Ramos (cell line): ENCODE data around the gene PLK5.

Experiments
- in situ Hi-C: fragments of 300-500 bp; cut with MboI; formaldehyde crosslinking; loops from one replicate; pipeline ENCODE4 v1.14.3; 2022; ENCODE audit warnings: low sequenced_read_pairs; ENCODE audit not compliant: unreplicated experiment

Gene PLK5

DNA sequence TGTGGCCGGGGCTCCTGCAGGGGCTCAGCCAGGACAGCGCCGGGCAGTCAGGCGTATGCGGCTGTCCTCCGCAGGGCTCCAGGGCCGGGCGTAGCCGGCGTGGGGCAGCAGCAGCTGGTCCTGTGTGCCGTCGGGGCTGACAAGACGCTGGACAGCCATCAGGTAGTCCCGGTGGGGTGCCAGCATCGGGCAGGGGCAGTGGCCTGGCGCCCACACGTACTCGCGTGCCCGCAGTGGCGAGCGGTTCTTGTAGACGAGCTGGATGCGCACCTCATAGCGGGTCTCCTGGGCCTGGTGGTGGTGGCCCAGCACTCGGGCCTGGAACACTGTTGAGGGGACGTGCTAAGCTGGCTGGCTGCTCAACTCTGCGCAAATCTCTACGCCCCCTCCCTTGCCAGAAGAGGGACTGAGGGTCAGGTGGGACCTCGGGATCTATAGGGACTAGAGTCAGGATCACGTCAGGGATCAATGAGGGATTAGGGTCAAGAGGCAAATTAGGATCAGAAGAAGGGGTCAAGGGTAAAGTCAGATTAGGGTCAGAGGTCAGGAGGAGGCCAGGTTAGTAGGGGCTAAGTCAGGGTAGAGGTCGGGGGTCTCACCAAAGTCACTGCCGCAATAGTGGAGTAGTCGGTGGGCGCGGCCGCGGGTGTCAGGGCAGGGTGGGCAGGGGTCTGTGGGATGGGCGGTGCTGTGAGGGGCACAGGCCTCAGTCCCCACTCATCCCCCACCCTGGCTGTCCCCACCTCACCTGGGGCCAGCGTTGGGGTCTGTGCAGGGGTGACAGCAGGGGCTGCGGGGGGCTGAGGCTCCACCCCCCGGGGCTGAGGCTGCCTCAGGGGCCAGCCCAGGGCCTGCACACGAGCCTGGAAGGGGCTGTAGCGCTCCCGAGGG is 17.6 kb upstream of the PLK5 start:
- in situ Hi-C loops, result no loop called here

DNA sequence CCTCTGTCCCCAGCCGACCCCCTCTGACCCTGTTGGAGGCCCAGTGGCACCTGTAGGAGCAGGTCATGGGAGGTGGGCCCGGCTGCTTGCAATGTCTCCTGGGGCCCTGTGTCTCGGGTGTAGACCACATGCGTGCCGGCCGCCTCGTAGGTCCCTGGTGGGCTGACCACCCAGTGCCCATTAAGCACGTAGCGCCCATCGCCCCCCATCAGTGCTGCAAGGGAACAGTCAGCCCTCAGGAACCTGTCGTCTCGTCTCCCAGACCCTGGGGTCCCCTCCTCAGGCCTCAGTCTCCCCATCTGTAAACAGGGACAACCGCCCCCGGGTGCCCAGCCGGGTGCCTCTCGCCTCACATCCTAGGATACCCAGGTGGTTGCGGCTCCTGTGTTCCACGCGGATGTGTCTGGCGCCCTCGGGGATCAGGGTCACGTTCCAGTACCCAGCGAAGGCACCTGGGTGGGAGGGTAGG is 16.7 kb upstream of the PLK5 start:
- in situ Hi-C loops, result no loop called here

DNA sequence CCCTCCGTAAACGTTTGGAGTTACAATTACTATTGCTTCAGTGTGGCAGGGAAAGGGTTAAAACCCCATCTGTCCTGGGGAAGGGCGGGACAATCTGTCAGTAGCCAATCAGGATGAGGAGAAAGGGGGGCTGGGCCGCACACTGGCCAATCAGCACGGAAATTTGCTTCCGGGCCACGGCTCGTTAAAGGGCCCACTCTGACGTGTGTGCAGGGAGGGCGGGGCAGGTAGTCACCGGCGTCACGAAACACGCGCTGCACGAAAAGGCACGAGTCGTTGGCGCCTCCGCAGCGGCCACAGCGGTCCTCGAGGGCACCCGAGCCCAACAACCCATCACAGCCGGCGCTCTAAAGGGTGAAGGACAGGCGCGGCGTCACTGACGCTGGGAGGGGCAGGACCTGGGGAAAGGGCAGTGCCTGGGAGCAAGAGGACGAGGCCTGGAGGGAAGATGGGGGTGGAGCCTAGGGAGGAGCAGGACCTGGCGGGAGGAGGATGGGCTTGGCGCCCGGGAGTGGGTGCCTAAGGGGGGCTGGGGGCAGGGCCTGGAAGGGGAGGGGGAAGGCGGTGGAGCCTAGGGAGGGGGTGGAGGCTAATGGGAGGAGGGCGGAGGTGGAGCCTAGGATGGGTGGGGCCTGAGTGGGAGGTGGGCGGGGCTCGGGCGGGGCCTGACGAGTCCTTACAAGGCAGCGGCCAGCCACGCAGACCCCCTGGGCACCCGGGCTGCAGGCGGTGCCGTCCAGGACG is 15.9 kb upstream of the PLK5 start:
- in situ Hi-C loops, result no loop called here

DNA sequence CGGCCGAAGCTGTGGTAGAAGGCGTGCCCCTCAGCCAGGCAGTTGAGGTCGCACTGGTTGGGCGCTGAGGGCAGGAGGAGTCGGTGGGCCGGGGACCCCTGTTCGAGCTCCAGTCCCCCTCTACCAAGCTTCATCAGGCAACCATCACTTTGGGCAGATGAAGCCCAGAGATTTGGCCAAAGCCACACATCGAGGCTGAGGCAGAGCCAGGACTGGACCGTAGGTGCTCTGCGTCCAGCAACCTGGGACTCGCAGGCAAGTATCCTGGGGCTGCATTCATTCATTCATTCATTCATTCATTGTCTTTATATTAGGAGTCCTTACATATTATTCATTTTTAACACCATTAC is 15.4 kb upstream of the PLK5 start:
- in situ Hi-C loops, result no loop called here

DNA sequence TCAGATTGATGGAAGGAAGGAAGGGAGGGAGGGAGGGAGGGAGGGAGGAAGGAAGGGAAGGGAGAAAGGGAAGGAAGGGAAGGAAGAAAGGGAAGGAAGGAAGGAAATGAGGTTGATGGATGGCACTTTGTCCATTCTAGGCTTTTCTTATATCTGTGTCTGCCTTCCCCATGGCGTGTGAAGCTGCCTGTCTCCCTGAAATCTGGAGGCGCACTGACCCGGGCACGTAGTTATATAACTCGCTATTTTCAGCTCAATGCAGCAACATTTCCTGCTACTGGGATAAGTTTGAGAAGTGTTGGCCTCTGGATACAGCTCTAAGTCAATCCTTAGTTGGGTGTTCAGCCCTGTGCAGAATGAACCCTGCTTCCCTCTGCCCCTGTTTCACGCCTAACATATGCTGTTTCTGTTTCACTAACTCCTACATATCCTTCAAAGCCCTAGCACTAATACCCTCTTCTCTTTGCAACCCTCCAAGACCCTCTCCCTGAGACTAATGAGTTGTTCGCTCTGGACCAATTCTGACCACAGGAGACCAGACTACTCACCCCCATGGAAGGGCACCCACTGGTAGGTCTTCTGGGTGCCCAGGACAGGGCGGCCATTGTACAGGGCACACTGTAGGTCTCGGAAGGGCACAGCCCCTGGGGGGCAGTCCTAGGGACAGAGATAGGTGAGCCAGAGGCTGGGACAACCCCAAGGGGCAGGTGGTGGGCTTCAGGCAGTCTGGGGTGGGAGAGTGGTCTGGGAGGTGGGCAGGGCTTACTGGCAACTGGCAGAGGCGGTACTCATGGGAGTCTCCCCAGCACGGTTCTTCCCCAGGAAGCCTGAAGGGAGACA is 14.1 kb upstream of the PLK5 start:
- in situ Hi-C loops, result no loop called here

DNA sequence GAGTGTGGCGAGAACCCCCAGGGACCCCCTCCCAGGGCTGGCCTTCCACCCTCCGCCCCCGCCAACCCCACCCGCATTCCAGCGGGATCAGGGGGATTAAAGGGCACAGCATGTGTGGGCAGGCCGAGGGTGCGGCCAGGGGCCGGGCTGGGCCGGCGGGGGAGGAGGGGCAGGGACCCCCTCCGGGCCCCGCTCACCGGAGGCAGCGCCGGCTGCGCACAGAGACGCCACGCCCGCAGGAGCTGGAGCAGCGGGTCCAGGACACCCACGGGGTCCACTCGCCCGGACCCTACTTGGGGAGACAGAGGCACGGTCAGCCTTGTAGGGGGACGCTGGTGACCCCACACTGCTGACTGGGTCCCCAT is 13.5 kb upstream of the PLK5 start:
- in situ Hi-C loops, result no loop called here

DNA sequence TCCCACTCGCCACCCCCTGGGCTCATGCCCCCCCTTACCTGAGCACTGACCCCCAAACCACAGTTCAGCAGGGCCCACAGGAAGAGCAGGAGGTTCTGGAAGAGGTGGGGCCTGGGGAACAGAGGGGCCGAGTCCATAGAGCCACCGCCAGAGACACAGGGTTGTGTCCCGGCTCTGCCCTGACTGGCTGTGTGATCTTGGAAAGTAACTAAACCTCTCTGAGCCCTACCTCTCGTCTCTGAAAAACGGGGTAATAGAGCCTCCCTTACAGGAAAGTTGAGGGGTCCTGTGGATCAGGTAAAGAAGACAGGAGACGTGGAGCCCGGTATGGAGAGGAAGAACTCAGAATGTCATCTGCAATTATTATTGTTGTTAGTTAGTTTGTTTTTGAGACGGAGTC is 13.1 kb upstream of the PLK5 start:
- in situ Hi-C loops, result no loop called here

DNA sequence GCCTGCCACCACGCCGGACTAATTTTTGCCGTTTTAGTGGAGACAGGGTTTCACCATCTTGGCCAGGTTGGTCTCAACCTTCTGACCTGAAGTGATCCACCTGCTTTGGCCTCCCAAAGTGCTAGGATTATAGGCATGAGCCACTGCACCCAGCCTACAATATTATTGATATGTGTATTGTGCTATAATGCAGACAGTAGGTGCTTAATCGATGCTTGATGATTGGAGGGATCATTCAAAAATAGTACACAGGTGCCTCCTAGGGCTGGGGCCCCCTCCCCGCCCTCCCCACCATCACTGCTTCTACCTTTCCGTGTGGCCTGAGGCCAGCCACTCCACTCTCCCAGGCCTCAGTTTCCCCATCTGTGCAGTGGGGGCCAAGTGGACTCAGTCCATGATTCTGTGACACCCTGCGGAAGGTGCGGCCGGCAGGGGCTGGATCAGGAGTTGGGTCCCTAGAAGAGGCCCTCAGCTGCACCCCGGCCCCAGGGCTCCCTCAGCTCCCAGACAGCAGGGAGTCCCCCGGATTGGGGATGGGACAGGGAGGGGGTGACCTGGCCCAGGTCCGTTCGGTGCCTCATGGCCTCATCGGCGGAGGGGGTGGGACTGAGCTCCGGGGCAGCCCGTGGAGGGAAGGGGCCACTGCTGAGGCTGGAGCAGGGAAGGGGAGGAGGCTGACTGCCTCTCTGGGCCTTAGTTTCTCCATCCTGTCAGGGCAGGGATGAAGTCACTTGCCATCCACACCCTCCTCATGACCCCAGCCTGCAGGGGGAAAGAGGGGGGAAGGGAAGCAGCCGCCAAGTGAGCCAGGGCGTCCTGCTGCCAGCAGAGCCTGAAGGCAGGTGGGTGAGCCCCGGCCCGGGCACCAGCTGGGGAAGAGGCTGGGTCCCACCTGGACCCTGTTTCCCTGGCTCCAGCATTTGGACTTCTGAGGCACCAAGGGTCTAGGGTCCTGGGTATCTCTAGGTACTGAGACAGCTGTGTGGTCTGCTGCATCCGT is 12.3 kb upstream of the PLK5 start:
- in situ Hi-C loops, result no loop called here

DNA sequence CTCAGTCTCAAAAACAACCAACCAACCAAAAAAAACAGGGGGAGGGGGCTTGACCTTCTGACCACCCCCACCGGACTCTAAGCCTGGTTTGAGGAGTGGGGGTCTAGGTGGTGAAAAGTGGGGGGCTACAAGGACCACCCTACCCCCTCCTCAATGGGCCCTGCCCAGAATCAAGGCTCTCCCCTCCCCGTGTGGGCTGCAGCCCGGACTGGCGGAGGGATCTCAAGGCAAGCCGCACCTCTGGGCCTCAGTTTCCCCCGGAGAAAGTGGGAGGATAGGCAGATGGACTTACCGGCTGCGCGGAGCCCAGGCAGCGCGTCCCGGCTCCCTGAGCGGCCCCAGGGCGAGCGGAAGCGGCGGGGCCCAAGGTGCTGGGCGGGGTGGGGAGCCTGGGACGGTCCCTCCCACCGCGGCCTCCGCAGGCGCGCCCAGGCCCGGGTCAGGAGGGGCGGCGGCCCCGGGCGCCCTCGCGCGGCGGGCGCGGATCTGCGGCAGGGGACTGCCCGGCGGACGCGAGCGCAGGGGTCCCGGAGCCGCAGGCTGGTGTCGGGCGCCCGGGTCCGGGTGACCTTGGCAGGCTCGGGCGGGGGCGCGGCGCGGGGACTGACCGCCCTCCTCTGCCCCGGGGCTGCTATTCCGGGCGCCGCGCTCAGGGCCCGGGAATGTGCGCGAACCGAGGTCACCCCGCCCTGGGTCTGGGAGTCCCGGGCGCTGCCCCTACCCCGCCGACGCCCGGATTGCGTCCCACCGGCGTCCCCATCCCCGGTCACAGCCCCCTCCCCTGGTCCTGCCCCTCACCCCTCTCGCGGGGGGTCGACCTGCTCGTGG is 11.0 kb upstream of the PLK5 start, which contains the start of gene ADAMTSL5:
Gene ADAMTSL5, minus strand, starts transcription at position 349 of the 828 bp plus-strand sequence. CDS start 2,076 bp downstream, outside the sequence.
- in situ Hi-C loops, result no loop called here

DNA sequence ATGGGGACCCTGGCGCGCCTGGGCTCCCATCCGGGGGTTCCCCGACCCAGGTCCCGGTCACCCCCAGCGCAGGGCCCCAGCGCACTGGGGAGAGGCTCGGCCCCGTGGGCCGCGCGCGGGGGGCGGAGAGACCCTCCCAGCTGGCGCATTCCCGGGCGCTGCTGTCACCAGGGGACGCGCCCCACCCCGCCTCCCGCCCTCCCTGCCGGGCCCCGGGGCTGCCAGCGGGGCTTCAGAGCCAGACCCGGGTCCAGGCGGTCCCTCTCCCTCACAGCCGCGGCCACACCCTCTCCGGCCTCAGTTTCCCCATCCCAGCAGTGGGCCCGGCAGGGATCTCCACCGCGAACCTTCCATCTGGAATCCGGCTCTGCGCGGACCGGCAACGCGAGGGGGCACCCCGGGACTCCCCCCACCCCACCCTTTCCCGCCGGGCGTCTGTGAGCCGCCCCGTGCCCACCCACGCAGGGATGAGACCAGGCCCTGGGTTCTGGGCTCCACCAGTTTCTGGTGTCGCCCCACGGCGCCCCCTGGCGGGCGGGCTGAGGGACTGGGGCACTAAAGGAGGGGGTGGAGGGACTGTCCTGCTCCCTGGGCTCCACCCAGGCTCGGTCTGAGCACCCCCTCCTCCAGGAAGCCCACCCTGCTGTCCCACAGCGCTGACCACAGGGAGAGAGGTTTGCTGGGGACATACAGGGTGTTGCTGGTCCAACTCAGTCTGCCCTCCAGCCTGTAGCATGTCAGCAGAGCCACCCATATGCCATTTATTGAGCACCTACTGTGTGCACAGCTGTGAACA is 10.2 kb upstream of the PLK5 start:
- in situ Hi-C loops, result no loop called here

DNA sequence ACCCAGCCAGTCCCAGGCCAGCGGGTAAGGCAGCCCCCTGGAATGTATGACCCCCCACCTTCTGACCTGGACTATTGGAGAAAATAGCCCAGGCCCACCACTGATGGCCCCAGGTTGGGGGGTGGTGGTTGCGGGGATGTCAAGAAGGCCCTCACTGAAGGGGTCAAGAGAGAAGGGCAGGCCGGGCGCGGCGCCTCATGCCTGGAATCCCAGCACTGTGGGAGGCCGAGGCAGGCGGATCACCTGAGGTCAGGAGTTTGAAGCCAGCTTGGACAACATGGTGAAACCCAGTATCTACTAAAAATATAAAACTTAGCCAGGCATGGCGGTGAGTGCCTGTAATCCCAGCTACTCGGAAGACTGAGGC is 9.6 kb upstream of the PLK5 start:
- in situ Hi-C loops, result no loop called here

DNA sequence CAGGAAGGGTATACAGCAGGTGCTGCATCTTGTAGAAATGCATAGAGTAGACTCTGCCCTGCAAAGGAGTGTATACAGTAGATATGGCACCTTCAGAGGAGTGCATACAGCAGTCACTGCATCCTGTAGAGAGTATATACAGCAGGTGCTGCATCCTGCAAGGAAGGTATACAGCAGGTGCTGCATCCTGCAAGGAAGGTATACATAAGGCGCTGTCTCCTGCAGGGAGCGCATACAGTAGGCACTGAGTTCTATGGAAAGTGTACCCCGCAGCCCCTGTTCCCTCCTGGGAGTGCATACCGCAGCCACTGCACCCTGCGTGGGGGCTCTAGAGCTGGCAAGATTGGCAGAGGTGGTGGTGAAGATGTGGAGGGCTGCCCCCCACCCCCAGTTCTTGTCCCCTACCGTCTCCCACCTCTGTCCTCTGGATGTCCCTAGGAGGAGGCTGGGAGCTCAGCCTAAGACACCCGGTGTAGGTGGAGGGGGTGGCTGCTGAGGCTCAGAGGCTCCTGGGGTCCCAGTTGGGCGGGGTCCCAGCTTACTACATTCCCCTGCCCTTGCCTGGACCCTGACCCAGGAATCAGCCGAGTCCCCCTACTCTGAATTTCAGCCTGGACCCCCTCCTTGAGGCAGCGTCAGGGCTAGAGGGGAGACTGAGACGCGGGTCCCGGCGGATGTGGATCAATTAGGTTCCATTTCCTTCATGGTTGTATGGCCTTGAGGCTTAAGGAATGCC is 8.7 kb upstream of the PLK5 start:
- in situ Hi-C loops, result no loop called here

DNA sequence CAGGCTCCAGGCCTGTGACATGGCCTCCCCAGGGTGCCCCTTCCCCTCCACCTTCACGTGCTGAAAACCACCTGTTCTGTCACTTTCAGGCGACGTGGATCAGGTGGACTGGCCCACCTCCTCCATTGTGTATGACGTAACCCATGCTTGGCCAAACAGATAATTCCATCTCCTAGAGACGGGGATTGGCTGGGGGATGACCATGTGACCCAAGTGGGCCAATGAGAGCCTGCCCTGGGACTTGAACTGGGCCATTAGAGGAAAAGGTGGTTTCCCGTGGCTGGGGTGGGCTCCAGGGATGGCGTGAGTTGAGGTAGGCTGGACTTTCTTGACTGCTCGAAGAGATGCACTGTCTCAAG is 7.5 kb upstream of the PLK5 start:
- in situ Hi-C loops, result no loop called here

DNA sequence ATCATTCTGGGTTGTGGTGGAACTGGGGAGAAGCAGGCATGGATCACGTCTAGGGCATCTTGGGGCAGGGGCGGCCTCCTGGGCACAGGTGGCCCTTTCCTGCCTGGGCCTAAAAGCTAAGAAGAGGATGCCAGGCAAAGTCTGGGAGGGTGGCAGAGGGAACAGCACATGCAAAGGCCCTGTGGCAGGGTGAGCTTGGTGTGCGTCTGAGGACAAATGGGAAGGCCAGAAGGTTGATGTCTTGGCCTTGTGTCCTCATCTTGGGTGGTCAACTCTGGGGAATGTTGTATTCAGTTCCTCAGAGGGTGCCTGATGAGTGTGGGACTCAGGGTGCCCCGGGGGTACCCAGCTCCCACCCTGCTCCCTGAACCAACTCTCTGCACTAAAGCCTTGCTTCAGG is 5.4 kb upstream of the PLK5 start:
- in situ Hi-C loops, result no loop called here

DNA sequence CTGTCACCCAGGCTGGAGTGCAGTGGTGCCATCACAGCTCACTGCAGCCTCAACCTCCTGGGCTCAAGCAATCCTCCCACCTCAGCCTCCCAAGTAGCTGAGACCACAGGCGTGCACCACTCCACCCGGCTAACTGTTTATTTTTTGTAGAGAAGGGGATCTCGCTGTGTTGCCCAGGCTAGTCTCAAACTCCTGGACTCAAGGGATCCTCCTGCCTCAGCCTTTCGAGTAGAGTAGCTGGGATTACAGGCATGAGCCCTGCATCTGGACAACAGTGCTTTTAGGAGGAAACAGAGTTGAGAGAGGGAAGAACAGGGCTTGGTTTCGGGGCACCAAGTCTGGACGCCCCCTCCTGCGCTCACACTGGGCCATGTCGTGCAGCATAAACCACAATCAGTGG is 4.1 kb upstream of the PLK5 start:
- in situ Hi-C loops, result loop anchor here (10.0 kb wide), 1 partner anchor 215 kb away; no protein-coding TSS in a partner anchor

DNA sequence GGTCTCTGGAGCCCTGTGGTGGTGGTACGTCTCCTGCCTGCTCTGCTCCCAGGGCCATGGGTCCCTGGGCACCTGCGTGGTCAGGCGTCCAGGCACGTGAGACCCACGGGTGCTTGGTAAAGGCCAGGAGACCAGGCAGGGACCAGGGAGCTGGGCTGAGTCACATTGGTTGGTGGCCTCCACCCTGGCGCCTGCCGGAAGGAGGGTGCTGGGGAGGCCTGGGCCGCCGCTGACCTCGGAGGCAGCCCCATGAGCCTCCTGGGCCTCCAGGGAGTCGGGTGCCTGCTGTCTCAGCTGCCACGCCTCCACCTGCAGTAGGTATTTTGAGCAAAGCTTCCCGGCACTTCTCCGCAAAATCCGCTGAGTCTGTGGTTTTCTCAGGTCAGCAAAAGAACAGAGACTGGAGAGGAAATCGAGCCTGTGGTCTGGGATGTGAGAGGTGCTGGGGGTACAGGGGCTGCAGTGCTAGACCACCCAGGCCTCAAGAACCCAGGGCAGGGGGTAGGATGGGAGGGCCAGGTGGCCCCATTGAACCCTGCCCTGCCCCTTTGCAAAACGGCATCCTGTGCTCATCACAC is 3.6 kb upstream of the PLK5 start:
- in situ Hi-C loops, result loop anchor here (10.0 kb wide), 1 partner anchor 215 kb away; no protein-coding TSS in a partner anchor

DNA sequence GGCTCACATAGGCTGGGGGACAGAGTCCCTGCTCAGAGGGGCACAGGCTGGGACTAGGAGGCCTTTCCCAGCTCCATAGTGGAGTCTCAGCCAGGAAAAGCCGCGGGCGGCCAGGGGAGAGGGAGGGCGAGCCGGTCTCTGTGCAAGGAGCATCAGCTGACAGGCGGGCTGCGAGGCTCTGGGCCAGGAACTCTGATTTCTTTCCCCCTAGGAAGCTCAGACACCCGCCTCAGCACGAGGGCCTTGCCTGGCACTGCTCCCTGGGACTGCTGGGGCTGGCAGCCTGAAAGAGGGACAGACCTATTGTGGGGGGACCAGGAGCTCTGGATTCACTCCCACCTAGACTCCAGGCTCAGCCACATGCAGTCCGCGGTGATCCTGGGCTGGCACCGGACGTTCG is 2.2 kb upstream of the PLK5 start:
- in situ Hi-C loops, result loop anchor here (10.0 kb wide), 1 partner anchor 217 kb away; no protein-coding TSS in a partner anchor
